ENCODE measurements around the gene BICRA. TPM values are rescaled to one million over a fixed set of nuclear protein-coding genes. Genes with fewer than 3 reads are reported as not detected.
"Not testable (repeated sequence)": the region's sequence is repeated elsewhere in the genome, so short reads cannot be mapped to it uniquely, and the experiment has no call there.

The BICRA gene
- total RNA-seq, 1 donor from 2014 or later: 10.8 TPM

- DNase-seq: no peak
Observed at GRCh38 chr19:47663911-47664771, 55.2 kb downstream of the BICRA start.

DNA sequence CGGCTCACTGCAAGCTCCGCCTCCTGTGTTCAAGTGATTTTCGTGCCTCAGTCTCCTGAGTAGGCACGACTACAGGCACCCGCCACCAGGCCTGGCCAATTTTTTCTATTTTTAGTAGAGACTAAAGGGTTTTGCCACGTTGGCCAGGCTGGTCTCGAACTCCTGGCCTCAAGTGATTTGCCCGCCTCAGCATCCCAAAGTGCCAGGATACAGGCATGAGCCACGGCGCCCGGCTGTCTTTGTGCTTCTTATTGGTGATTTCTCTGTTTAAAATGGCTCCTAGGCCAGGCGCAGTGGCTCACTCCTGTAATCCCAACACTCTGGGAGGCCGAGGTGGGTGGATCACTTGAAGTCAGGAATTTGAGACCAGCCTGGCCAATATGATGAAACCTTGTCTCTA is 59.6 kb downstream of the BICRA start:
- DNase-seq: not testable (repeated sequence)

- no peak for DNase-seq
Observed at GRCh38 chr19:47670736-47671135, 61.8 kb downstream of the BICRA start.

- DNase-seq: no peak
Observed at GRCh38 chr19:47671499-47671898, 62.6 kb downstream of the BICRA start.

- no peak for DNase-seq
Observed at GRCh38 chr19:47673426-47673825, 64.5 kb downstream of the BICRA start.

DNA sequence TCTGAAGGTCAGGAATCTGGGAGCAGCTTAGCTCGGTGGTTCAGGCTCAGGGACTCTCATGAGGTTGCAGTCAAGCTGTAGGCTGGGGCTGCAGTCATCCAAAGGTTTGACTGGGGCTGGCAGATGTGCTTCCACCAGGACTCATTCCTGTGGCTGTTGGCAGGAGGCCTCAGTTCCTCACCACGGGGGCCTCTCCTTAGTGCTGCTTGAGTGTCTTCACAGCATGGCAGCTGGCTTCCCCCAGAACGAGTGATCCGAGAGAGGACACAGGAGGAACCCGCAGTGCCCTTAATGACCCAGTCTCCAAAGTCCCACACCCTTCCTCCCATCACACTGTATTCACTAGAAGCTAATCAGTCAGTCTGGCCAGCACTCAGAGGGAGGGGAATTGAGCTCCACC is 65.6 kb downstream of the BICRA start:
- no peak for DNase-seq

DNA sequence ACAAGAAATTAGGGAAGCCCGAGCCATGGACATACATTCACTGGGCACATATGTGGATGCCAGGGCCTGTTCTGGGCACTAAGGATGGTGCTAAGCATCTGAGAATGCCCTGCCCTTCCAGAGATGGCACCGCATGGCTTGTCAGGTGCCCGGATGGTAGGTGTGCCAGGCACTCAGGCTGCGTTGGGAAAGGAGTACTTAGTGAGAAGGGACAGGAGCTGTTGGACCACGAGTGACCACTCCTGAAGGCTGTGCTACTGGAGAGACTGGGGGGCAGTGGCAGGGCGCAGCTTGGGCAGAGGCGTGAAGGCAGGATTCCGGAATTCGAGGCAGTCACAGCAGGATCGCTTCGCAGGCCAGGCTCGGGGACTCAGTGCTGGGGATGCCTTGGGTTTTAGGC is 66.3 kb downstream of the BICRA start:
- no peak for DNase-seq

DNA sequence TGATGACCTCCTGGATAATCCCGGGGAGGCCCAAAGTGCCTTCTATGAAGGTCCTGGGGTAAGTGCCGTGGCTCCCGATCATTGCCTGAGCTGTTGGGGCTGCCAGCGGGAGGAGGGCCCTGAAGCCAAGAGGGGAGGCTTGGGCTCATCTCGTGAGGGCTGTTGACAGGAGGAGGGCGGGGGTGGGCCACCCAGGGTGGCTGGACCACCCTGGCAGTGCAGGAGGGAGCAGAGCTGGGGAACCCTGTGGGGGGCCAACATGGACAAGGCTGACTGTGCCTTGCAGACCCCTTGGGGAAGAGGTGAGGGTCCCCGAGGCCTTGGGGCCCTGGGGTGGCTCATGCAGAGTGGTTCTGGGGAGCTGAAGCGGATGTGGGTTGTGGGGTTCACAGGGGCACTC is 66.9 kb downstream of the BICRA start:
- DNase-seq: no peak

DNA sequence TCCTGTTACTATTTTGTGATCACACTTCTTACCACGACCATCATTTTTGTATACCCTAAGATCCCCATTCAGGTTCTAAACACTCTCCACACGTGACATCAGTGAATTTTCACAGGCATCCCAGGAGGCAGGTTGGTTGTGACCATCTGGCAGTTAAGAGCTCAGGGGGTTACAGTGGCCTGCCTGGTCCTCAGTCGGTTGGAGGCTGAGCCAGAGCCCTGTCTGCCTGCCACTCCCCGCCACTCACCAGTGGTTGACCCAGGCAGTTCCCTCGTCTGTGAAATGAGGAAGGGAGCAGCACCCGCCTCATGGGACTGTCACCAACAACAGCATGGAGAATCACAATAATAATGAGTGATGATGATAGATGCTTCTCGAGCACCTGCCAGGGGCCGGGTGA is 67.9 kb downstream of the BICRA start:
- DNase-seq: no peak

DNA sequence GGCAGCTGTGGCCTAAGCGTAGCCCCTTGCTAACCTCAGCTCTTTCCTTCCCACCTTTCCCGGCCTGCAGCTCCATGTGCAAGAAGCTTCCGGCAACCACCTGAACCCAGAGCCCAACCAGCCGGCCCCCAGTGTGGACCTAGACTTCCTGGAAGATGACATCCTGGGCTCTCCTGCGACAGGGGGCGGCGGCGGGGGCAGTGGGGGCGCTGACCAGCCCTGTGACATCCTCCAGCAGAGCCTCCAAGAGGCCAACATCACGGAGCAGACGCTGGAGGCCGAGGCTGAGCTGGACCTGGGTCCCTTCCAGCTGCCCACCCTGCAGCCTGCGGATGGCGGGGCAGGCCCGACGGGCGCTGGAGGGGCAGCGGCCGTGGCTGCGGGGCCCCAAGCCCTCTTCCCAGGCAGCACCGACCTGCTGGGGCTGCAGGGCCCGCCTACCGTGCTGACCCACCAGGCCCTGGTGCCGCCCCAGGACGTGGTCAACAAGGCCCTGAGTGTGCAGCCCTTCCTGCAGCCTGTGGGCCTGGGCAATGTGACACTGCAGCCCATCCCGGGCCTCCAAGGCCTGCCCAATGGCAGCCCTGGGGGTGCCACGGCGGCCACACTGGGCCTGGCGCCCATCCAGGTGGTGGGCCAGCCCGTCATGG is 70.4 kb downstream of the BICRA start:
- no peak for DNase-seq

GRCh38 chr19:47679922-47680857 is 71.3 kb downstream of the BICRA start:
- no peak for DNase-seq

DNA sequence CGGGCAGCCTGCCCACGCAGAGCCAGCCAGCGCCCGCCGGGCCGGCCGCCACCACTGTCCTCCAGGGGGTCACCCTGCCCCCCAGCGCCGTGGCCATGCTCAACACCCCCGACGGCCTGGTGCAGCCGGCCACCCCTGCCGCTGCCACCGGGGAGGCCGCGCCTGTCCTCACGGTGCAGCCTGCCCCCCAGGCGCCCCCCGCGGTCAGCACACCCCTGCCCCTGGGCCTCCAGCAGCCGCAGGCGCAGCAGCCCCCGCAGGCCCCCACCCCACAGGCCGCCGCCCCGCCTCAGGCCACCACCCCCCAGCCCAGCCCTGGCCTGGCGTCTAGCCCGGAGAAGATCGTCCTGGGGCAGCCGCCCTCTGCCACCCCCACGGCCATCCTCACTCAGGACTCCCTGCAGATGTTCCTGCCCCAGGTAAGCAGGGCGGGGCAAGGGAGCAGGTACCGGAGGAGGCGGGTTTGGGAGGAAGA is 72.0 kb downstream of the BICRA start:
- no peak for DNase-seq

GRCh38 chr19:47681388-47681787 is 72.5 kb downstream of the BICRA start:
- no peak for DNase-seq

GRCh38 chr19:47681936-47682335 is 73.0 kb downstream of the BICRA start:
- DNase-seq: no peak

DNA sequence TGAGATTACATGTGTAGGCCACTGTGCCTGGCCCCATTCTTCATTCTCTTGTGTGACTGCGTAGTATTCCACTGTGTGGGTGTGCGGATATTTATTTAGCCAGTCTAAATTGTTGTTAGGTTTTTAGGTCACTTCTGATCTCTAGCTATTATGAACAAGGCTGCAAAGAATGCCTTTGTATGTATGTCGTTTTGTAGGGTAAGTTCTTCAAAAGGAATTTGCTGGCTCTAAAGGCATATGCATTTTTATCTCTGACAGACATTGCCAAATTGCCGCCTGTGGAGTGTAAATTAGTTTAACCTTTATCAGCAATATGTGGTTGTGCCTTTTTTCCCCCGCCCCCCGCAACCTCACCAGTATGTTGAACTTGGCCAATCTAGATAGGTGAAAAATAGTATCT is 74.0 kb downstream of the BICRA start:
- no peak for DNase-seq

- DNase-seq: no peak
Observed at GRCh38 chr19:47686679-47687450, 77.9 kb downstream of the BICRA start.

DNA sequence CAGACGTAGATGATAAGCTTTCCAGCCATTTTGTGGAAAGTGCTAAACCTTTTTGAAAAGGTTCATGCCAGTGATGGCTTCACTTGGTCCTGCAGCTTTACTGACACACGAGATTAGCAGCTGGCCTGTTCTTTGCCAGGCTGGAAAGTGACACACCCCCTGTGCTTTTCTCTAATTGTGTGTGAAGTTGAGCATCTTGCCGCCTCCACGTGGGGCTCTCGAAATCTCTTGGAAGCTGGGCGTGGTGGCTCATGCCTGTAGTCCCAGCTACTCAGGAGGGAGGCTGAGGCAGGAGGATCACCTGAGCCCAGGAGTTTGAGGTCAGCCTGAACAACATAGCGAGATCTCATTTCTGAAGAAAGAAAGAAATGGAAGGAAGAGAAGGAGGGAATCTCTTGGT is 79.0 kb downstream of the BICRA start:
- no peak for DNase-seq

DNA sequence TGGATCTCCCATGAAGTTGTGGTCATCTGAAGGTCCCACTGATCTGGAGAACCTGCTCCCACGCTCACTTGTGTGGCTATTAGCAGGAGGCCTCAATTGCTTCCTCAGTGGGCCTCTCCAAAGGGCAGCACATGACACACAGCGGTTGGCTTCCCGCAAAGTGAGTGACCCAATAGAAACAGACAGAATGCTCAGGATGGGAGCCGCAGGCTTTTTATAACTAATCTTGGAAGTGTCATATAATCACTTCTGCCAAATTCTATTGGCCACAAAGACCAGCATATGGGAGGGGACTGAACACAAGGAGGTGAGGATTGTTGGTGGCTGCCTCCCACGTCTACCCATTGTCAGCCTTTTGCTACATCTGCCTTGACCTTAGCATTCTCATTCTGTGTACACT is 82.2 kb downstream of the BICRA start:
- no peak for DNase-seq

GRCh38 chr19:47691782-47692181 is 82.8 kb downstream of the BICRA start:
- DNase-seq: no peak

DNA sequence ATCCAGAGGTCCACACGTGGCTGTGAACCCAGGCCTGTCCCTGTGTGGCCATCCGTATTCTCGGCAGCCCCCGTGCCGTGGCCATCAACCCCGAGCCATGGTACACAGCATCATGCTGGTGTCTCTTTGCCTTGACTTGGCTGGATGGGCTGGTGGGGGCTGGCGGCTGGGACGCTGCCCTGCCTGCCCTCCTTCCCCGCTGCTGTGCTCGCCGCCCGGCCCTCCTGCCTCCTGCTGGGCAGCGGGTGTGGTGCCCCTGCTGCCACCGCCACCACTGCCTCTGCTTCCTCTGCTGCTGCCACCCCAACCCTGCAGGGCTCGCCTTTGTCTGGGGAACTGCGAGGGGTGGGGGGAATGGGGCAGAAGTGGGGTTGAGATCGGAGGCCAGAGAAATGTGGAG is 84.6 kb downstream of the BICRA start:
- no peak for DNase-seq

DNA sequence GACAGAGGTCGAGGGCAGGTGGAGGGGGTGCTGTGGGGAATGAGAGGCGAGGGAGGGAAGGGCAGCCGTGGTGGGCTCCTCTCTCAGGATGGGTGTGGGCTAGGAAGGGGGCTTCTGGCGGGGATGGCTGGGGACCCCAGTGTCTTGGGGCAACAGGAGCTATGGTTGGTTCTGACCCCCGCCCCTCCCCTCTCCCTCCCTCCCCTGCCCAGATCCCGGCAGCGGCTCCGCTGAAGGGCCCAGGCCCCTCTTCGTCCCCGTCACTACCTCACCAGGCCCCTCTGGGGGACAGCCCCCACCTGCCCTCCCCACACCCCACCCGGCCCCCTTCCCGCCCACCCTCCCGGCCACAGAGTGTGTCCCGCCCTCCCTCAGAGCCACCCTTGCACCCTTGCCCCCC is 85.0 kb downstream of the BICRA start:
- no peak for DNase-seq
